Measurements from ENCODE around the gene HEATR9.
"Not testable (repeated sequence)": the region's sequence is repeated elsewhere in the genome, so short reads cannot be mapped to it uniquely, and the experiment has no call there.

The HEATR9 gene, protein sequence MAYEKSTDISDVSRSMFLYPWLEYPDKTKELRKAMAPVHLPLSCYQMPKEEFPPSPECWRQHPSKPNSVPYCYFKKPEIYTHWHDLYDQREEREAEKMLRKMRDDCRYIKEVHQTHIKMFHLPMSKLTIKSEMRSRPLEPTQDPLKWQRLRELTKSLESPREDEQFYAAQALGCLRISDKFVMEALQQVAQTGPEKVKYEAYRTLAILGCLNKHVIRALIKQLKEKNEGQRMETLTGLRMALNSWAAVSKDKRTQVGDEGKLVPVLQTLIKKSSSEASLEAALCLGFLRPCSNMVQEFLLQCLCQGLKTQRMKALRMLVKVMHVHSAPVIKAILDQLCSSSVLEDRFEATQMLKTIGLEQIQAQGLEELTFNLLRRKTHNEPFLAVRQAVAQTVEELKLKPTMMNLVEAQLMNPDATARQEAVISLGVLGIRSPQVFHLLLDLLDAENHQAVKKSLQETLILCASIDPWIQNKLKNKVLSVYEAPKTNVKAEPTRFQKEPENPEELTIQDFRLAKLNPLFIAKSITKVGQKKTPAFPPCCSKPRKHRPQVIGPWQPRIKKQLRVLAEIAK

DNA sequence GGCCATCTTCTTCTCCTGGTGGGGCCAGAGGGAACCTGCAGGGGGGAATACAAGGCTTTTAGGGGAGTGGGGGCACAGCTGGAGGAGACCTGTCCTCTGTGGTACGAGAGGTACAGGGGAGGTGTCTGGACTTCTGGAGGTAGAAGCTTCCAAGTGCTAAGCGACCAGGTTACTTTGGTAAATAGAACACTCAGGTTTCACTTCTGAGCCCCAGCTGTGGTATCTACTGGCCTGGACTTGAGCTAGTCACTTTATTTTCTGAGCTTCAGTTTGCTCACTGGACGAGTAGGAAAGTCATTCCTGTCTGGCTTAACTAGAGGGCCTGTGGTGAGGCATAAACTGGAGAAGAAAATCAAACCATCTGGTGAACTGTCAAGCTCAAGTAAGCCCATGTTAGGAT, at the start of gene HEATR9:
Gene HEATR9, minus strand, starts transcription at position 155 of the 400 bp plus-strand sequence. Its CDS starts 149 bp downstream, at position 6.
- no peak for FAIRE-seq

DNA sequence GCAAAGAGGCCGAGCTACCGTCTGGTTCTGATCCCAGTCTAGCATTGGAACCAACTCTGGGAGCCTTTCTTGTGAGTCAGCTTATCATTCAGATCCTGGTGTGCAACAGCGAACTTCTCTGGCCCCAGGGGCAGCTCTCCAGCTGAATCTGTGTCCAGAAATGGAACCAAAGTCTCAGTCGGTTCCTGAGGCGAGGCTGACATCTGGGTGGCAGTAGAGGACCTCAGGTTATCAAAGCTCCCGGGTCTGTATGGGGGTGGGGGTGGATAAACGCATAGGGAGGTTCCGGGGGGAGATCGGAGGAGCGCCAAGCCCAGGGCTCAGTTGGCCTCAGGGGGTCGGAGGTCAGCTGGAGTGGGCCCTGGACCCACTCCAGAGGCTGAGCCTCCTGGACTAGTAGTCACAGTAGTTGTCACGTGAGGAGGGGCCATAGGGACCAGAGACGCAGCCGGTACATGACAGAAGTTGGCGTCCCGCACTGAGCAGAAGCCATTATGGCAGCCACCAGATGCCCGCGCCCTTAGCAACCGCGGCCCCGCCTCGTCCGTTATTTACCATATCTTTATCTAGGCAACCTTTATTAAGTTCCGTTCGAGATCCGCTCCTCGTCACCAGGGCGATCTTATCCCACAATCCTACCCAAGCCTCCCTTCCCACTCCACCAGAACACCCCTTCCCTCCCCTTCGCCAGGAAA, 49.0 kb upstream of the HEATR9 start:
- no peak for FAIRE-seq

DNA sequence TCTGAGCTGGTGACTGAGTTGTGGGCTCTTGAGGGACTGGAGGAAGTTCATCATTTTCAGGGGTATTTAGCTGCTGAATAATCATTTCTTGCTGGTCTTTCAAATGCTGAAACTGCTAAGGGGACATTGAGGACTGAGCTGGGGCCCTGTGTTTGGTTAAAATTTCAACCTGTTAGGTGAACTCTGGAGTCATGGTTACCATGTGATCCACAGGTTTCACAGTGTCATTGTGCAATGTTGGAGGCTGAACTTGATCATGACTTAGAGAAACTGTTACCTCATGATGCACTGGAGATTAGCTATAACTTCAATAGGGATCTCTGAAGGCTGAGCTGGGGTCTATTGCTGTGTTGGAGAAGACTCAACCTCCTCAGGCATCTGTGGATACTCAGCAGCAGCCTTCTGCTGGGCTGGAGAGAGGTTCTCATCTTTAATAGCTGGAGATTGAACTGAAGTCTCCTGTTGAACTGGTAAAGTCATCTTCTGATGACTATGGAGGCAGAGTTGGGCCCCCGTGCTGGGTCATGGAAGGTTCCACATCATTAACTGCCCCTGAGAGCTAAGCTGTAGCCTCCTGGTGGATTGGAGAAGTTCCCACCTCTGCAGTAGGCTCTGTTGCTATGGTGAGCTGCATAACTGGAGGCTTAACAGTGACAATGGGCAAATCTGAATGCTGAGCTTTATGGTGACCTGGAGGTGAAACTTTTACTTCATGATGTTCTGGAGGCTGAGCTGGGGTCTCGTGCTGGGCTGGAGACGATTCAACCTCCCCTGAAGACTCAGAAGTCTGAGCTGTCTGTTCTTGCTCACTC, 46.7 kb upstream of the HEATR9 start:
- no peak for FAIRE-seq

DNA sequence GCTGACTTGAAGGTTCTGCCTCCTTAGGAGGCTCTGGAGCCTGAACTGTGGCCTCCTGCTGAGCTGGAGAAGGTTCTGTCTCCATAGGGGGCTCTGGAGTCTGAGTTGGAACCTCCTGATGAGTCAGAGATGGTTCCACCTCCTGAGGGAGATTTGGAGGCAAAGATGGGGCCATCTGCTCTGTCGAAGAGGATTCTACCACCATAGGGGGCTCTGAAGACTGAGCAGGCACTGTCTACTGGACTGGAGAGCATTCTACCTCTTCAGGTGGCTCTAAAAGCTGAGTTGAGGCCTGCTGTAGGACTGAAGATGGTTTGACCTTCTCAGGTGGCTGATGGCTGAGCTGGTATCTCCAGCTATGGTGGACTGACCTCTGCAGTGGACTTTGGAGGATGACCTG, 45.7 kb upstream of the HEATR9 start:
- no peak for FAIRE-seq

DNA sequence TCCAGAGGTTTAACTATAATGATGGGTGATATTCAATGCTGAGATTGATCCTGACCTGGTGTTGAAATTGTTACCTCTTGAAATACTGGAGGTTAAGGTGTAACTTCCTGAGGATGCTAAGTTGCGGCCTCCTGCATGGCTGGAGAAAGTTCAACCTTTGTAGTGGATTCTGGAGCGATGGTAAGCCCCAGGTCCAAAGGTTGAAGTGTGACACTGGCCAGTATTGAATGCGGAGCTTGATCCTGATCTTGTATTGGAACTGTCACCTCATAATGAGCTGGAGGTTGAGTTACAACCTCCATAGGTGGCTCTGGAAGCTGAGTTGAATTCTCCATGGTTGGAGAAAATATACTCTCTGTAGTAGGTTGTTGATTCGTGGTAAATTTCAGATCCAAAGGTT, 44.9 kb upstream of the HEATR9 start:
- no peak for FAIRE-seq

DNA sequence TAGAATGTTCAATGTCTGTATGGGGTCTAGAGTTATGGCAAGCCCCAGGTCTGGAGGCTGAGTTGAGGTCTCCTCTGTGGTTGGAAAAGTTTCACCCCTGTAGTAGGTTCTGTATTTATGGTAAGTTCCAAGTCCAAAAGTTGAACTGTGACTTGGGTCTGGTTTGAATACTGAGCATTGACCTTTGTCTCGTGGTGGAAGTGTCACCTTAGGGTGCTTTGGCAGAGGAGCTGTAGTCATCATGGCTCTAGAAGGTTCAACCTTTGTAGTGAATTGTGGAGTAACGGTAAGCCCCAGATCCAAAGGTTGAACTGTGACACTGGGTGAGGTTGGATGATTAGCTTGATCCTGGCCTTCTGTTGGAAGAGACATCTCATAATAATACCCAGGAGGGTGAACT, 44.3 kb upstream of the HEATR9 start:
- no peak for FAIRE-seq

DNA sequence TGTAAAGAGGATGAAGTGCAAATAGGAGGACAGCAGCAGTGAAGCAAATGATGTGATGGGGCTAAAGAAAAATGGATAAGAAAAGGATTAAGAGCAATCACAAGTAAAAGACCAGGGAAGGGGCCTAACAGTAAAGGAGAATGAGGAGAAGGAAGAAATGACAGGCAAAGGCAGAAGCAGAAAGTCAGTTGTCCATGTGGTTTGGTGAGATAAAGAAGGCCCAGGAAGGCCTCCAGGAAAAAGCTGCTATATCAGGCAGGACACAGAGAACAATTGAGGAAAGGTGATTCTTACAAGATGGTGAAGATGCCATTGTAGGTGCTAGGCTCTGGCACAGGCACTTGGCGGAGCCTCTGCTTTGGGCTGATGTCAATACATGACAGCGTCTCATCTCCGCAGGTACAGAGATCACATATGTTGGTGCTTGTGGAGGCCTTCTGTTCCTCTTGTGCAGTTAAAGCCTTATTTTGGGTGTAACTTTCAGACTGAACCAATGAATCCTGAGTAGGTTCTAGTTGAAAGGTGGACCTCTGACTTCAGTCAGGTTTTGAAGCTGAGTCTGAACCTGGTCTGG, 43.7 kb upstream of the HEATR9 start:
- FAIRE-seq: no peak

DNA sequence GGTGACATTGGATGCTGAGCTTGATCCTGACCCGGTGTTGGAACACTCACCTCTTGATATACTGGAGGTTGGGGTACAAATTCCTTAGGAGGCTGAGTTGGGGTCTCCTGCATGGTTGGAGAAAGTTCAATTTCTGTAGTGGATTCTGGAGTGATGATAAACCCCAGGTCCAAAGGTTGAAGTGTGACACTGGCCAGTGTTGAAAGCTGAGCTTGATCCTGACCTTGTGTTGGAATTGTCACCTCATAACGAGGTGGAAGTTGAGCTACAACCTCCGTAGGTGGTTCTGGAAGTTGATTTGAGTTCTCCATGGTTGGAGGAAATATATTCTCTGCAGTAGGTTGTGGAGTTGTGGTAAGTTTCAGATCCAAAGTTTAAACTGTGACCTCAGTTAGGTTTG, 40.7 kb upstream of the HEATR9 start:
- no peak for FAIRE-seq

DNA sequence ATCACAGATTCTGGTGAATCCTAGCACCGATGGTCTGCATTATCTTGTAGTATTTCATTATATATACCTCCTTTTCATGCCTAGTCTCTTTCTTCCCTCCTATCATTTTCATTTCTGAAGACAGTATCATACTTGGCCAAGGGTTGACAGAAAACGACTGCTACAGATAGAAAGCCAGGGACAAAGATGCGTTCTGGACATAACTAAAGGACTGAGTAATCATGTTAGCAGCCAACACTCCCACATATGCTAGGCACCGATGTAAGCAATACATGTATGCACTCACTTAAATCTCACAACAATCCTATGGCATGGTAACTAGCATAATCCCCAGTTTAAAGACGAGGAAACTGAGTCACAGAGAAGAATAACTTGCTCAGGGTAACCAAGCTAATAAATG, 39.0 kb upstream of the HEATR9 start:
- no peak for FAIRE-seq

DNA sequence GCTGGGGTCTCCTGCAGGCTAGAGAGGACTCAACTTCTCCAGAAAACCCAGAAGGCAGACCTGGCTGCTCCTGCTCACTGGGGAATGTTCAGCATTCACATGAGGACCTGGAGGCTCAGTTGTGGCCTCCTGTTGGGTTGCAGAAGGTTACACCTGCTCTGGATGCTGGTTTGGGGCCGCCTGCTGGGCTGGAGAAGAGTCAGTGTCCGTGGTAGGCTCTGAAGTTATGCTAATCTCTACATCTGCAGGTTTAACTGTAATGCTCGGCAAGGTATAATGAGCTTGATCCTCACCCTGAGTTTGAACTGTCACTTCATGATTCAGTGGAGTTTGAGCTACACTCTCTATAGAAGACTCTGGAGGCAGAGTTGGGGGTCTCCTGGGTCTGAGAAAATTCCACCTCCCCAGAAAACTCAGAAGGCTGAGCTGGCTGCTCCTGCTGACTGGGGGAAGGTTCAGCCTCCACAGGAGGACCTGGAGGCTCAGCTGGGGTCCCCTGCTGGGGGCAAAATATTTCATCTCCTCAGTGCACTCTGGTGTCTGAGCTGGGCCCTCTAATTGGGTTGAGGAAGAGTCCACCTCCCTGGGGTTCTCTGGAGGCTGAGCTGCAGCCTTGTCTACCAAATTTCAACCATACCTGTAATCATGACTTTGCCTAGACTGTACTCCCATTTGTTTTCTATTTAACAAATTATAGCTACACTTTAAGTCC, 38.4 kb upstream of the HEATR9 start:
- FAIRE-seq: no peak

DNA sequence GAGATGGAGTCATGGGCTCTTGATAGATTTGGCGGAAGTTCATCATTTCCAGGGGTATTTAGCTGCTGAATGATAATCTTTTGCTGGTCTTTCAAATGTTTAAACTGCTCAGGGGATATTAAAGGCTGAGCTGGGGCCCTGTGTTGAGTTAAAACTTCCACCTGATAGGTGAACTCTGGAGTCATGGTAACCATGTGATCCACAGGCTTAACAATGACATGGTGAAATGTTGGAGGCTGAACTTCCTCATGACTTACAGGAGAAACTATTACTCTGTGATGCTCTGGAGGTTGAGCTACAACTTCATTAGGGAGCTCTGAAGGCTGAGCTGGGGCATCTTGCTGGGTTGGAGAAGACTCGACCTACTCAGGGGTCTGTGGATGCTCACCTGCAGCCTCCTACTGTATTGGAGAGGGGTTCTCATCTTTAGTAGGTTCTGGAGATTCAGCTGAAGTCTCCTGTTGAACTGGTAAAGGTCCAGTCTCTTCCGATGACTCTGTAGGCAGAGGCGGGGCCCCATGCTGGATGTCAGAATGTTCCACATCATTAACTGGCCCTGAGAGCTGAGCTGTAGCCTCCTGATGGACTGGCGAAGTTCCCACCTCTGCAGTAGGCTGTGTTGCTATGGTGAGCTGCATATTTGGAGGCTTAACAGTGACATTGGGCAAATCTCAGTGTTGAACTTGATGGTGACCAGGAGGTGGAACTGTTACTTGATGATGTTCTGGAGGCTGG, 37.7 kb upstream of the HEATR9 start:
- FAIRE-seq: no peak

DNA sequence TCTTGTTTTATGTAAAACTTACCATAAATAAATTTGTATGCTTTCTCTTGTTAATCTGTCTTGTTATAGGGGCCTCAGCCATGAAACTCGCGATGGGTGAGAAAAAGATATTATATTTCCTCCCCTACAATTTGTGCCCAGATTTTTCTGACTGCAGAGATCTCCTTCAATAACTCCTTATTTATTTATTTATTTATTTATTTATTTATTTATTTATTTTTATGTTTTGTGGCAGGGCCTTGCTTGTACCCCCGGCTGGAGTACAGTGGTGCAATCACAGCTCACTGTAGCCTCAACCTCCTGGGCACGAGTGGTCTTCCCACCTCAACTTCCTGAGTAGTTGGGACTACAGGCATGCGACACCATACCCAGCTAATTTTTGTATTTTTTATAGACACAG, 34.8 kb upstream of the HEATR9 start:
- no peak for FAIRE-seq

DNA sequence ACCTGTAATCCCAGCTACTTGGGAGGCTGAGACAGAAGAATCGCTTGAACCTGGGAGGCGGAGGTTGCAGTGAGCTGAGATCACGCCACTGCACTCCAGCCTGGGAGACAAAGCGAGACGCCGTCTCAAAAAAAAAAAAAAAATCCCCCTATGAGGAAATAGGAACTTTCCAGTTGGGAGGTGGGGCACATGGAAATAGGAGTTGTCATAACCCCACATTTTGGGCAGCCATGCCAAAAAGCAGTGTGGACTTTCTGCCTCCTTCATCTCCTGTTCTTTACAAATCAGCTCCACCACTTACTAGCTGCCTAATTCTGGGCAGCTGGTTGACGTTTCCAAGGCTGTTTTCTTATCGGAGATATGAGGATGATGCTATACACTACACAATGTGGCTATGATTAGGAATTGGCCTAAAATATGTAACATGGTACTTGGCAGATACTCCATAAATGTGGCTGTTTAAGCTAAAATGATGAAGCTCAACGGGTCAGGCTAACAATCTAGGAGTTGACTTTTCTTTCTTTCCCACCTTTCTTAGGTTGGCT, 33.0 kb upstream of the HEATR9 start:
- no peak for FAIRE-seq

DNA sequence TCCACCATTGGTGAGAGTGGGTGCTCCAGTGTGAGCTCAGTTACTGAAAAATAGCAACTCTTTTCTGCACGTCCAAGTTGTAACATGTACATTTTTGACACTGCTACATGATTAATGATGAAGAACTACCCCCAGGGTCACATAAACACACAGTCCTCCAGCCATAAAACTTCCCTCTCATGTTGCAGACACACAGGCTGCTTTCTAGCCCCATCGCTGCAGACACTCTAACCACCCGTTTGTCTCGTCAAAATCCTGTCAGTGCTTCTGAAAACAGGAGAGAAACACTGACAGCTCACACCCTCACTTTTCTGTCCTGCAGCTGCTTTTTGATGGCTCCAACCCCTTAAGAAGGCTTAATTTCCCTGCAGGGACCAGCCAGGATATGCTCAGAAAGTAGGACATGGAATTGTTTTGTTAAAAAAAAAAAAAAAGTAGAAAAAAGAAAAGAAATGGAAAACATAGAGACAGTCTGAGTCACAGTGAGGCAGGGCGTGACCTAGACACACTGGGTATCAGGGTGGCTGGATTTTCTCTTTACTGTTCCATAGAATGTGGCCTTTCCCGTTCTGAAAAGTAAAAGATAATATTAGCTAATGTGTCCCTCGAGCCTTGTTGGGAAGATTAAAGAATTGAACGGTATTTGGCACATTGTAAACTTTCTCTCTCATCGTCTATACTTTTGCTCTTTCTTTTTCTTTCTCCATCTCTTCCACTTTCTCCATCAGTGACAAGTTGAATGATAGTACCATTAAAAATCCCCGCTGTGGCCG, 32.2 kb upstream of the HEATR9 start:
- FAIRE-seq: no peak

DNA sequence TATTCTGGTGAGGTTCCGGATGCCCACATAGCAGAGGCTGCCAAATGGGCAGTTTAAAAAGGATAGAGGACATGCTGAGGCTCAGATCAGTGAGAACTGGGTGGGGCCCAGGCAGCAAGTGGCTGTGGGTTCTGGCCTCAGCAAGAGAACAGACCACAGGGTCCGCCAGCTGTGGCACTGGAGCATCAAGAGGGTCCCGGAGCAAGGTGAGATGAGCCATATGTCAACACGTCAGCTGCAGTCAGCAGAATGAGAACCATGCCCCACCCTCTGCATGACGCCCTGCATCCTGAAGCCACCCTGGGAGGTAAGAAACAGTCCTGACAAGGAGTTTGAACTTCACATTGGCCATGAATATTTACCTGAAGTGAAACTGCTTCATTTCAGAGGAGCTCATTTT, 31.6 kb upstream of the HEATR9 start:
- no peak for FAIRE-seq

DNA sequence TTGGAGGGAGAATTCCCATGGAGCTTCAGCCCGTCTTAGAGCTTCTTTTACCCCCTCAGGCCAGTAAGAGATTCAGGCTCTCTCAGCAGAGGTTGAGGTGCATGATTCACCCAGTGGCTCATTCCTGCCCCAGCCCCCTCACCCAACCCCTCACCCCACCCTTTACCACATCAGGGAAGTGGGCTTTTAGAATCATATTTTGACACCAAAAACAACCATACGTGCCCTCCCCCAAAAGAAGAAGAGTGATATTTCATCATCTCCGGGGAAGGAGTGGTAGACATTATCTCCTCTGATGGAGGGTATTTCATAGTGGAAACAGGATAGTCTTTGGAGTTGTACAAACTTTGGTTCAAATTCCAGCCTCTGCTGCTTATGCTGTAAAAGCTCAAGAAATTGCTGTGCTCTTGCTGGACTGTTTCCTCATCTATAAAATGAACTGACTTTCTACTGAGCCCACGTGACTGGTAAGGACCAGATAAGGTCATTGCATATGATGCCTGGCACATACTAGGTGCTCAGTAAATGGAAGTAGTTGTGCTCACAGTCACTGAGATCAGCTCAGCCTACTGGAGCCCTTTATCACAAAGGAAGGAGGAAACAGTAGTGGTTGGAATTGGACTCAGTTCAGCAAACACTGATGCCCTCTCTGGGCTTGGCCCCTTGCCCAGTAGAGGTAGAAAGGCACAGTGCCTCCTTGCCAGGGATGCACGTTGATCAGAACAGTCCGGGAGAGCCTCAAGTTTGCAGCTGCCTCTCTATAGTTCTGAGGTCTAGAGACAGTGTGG, 29.8 kb upstream of the HEATR9 start:
- FAIRE-seq: no peak

DNA sequence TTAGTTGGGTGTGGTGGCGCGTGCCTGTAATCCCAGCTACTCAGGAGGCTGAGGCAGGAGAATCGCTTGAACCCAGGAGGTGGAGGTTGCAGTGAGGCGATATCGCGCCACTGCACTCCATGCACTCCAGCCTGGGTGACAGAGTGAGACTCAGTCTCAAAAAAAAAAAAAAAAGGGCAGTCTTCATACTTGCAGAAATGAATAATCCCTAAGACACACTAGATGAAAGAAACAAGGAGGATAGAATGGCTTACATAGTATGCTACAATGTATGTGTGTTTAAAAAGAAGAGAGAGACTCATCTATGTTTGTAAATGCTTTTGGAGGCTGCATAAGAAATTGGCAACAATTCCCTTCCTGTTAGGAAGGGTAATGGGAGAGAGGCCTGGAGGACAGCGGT, 29.1 kb upstream of the HEATR9 start:
- FAIRE-seq: not testable (repeated sequence)

DNA sequence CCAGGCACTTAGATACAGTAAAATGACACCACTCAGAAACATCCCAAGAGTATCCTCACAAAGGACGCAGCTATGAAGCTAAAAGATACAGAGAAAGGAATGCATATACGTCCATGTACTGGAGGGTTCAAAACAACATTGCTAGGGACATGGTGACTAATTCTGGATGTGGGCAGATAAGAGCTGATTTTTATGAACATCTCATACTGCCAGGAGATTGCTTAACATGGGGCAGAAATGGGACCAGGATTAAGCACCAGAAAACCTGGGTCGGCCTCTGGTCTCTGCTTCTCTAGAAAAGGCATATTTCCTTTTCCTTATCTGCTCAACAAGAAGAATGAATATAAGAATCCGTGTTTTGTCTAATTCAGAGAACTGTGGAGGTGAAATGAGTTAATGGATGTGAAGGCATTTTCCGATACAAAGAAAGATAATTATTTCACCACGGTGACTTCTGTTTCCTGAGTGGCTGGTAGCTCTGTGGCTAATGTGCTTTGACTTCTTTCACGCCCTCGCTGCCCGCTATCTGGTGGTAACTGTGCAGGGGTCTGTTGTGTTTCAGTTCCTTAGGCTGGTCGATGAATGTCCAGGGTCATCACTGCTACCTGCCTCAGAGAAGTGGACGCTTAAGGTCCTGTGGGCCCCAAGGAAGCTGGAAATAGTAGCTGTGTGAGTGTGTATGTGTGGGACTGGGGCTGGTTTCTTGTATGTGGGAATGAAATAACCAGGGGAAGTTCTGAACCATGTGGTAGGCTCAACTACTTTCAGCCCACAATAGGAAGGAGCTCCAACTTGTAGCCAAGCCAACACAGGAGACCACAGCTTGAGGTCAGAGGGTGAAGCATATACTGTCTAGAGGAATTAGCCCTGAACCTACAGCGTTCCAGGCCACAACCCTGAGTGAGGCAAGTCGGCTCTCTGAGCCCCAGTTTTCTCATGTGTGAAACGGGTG, 27.2 kb upstream of the HEATR9 start:
- no peak for FAIRE-seq

All from colon (tissue), 2 donors.